KMS-11 (cell line): ENCODE measurements around the gene TAGLN2.

Experiments
- H2AFZ ChIP-seq: fragments of 200-600 bp; sonication (generic); 2 replicates; pipeline ENCODE4 v1.6.1; 2016; ENCODE audit warnings: antibody characterized with exemption, mixed run types, low read depth
- H3K27ac ChIP-seq: fragments of 200-600 bp; sonication (generic); 2 replicates; pipeline ENCODE4 v1.6.1; 2016; ENCODE audit warnings: mild to moderate bottlenecking, mixed run types
- H3K27me3 ChIP-seq: fragments of 200-600 bp; sonication (generic); 2 replicates; pipeline ENCODE4 v1.6.1; 2017; ENCODE audit warnings: mild to moderate bottlenecking, low read depth, mixed run types, moderate library complexity; ENCODE audit not compliant: insufficient read depth
- H3K36me3 ChIP-seq: fragments of 200-600 bp; sonication (generic); 2 replicates; pipeline ENCODE4 v1.6.1; 2017; ENCODE audit warnings: mild to moderate bottlenecking, mixed run types; ENCODE audit not compliant: insufficient read depth
- H3K4me1 ChIP-seq: fragments of 200-600 bp; sonication (generic); 2 replicates; pipeline ENCODE4 v1.6.1; 2016; ENCODE audit warnings: mild to moderate bottlenecking, low read depth, mixed run types; ENCODE audit not compliant: poor library complexity, severe bottlenecking
- H3K4me2 ChIP-seq: fragments of 200-600 bp; sonication (generic); 2 replicates; pipeline ENCODE4 v1.7.0; 2016; ENCODE audit warnings: mild to moderate bottlenecking, mixed run types
- H3K4me3 ChIP-seq: fragments of 200-600 bp; sonication (generic); IDR thresholded peaks from 2 replicates; pipeline ENCODE4 v1.6.1; 2017; ENCODE audit warnings: low read depth, low read length, mixed read lengths; ENCODE audit not compliant: insufficient read depth
- H3K79me2 ChIP-seq: fragments of 200-600 bp; sonication (generic); 2 replicates; pipeline ENCODE4 v1.6.1; 2016; ENCODE audit warnings: low read depth, mixed run types; ENCODE audit not compliant: insufficient read depth
- H3K9ac ChIP-seq: fragments of 200-600 bp; sonication (generic); 2 replicates; pipeline ENCODE4 v1.6.1; 2016; ENCODE audit warnings: mild to moderate bottlenecking, mixed run types
- H4K20me1 ChIP-seq: fragments of 200-600 bp; sonication (generic); 2 replicates; pipeline ENCODE4 v1.6.1; 2016; ENCODE audit warnings: mild to moderate bottlenecking, mixed run types; ENCODE audit not compliant: insufficient read depth
- TF ChIP-seq, protein P1 (sequence below): fragments of 200-600 bp; sonication (generic); conservative IDR thresholded peaks from 2 replicates; pipeline ENCODE4 v1.6.1; 2017; ENCODE audit warnings: low read depth, mild to moderate bottlenecking, antibody characterized with exemption, low read length, moderate library complexity, mixed read lengths

Gene TAGLN2

GRCh38 chr1:159938905-159939677, 13.8 kb upstream of the TAGLN2 start:
- H2AFZ ChIP-seq: no peak overlapping the region
- H3K9ac ChIP-seq: no peak overlapping the region
- H3K4me1 ChIP-seq: peaks cover 21% of the 10 kb centered on the region
- no peaks in the 10 kb centered on the region for H3K36me3 ChIP-seq
- no peak overlapping the region for H3K4me3 ChIP-seq
- no peak overlapping the region for H3K27ac ChIP-seq
- peaks cover 9% of the 10 kb centered on the region; the same call in 1 of the 2 replicates for H3K27me3 ChIP-seq
- H3K79me2 ChIP-seq: no peaks in the 10 kb centered on the region
- TF ChIP-seq, protein P1, sequence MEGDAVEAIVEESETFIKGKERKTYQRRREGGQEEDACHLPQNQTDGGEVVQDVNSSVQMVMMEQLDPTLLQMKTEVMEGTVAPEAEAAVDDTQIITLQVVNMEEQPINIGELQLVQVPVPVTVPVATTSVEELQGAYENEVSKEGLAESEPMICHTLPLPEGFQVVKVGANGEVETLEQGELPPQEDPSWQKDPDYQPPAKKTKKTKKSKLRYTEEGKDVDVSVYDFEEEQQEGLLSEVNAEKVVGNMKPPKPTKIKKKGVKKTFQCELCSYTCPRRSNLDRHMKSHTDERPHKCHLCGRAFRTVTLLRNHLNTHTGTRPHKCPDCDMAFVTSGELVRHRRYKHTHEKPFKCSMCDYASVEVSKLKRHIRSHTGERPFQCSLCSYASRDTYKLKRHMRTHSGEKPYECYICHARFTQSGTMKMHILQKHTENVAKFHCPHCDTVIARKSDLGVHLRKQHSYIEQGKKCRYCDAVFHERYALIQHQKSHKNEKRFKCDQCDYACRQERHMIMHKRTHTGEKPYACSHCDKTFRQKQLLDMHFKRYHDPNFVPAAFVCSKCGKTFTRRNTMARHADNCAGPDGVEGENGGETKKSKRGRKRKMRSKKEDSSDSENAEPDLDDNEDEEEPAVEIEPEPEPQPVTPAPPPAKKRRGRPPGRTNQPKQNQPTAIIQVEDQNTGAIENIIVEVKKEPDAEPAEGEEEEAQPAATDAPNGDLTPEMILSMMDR: no peak
- no peaks in the 10 kb centered on the region for H4K20me1 ChIP-seq
- H3K4me2 ChIP-seq: no peak overlapping the region

GRCh38 chr1:159938211-159938852, 13.0 kb upstream of the TAGLN2 start:
- Histone ChIP-seq H3K27me3 (peaks cover 1% of the 10 kb centered on the region; the same call in 1 of the 2 replicates), H2AFZ (no peak overlapping the region; the same call in 1 of the 2 replicates), H3K27ac (no peak overlapping the region), H3K4me1 (peaks cover 21% of the 10 kb centered on the region), H3K9ac (no peak overlapping the region), H3K4me3 (no peak overlapping the region), H3K79me2 (no peaks in the 10 kb centered on the region), H3K4me2 (no peak overlapping the region), H4K20me1 (no peaks in the 10 kb centered on the region), H3K36me3 (no peaks in the 10 kb centered on the region)
- TF ChIP-seq, protein P1: no peak

- no peak overlapping the region for H2AFZ ChIP-seq
- no peaks in the 10 kb centered on the region for H3K36me3 ChIP-seq
- H3K27me3 ChIP-seq: no peaks in the 10 kb centered on the region
- H3K9ac ChIP-seq: no peak overlapping the region
- H4K20me1 ChIP-seq: no peaks in the 10 kb centered on the region
- no peak overlapping the region for H3K4me3 ChIP-seq
- TF ChIP-seq, protein P1: no peak
- no peak overlapping the region for H3K4me2 ChIP-seq
- H3K27ac ChIP-seq: no peak overlapping the region
- no peaks in the 10 kb centered on the region for H3K79me2 ChIP-seq
- H3K4me1 ChIP-seq: peaks cover 21% of the 10 kb centered on the region
These were observed 11.9 kb upstream of the TAGLN2 start for GRCh38 chr1:159937054-159937750.

GRCh38 chr1:159936273-159936904, 11.1 kb upstream of the TAGLN2 start:
- Histone ChIP-seq H2AFZ (peak overlapping the region; percentile 8; the same call in 1 of the 2 replicates), H3K27ac (no peak overlapping the region), H3K4me3 (no peak overlapping the region), H3K79me2 (no peaks in the 10 kb centered on the region), H4K20me1 (no peaks in the 10 kb centered on the region), H3K27me3 (no peaks in the 10 kb centered on the region), H3K4me1 (peaks cover 21% of the 10 kb centered on the region), H3K9ac (no peak overlapping the region), H3K4me2 (peak overlapping the region; percentile 4; the same call in 1 of the 2 replicates), H3K36me3 (no peaks in the 10 kb centered on the region)
- TF ChIP-seq, protein P1: peak; percentile 100
